Transverse colon (tissue), 4 donors: ENCODE data around the gene ZNF618. TPM values are rescaled to one million over a fixed set of nuclear protein-coding genes. Genes with fewer than 3 reads are reported as not detected.

ENCODE experiments used
- DNase-seq: peaks from one replicate; pipeline ENCODE4 v3.0.0-alpha.2; 2019
- H3K27ac ChIP-seq, 4 donors: fragments of 200-600 bp; sonication (generic); 2 replicates each; pipeline ENCODE4 v1.5.1; 2016 to 2018; ENCODE audit warnings: inconsistent platforms in 4 of 4
- H3K27me3 ChIP-seq: fragments of 200-600 bp; sonication (generic); 2 replicates; pipeline ENCODE4 v1.5.1; 2017; ENCODE audit warnings: inconsistent platforms
- H3K36me3 ChIP-seq, 4 donors: fragments of 200-600 bp; sonication (generic); 2 replicates each; pipeline ENCODE4 v1.5.1; 2017 to 2019; ENCODE audit warnings: inconsistent platforms in 4 of 4
- H3K4me1 ChIP-seq, 4 donors: fragments of 200-600 bp; sonication (generic); 2 replicates each; pipeline ENCODE4 v1.5.1; 2017 to 2020; ENCODE audit warnings: inconsistent platforms in 4 of 4
- H3K4me3 ChIP-seq, 4 donors: fragments of 200-600 bp; sonication (generic); 1 replicate in 1 of 4; 2 replicates in 3 of 4; pipeline versions ENCODE4 v1.5.1 to v1.6.1; 2017 to 2019; ENCODE audit warnings: inconsistent platforms in 4 of 4
- H3K9me3 ChIP-seq, 2 donors: fragments of 200-600 bp; sonication (generic); 2 replicates each; pipeline ENCODE4 v1.5.1; 2017 to 2019; ENCODE audit warnings: inconsistent platforms in 2 of 2
- EP300 ChIP-seq: sonication (generic); formaldehyde crosslinking; IDR thresholded peaks from one replicate; pipeline ENCODE4 v1.6.1; 2017; ENCODE audit warnings: antibody characterized with exemption, low read depth
- POLR2A ChIP-seq: fragments of 450-650 bp; IDR thresholded peaks from one replicate; pipeline ENCODE4 v1.6.1; 2016; ENCODE audit warnings: antibody characterized with exemption, mild to moderate bottlenecking, moderate library complexity
- POLR2AphosphoS5 ChIP-seq, 3 donors: sonication (generic); formaldehyde crosslinking; IDR thresholded peaks; one replicate each; pipeline ENCODE4 v1.6.1; 2016; ENCODE audit warnings: antibody characterized with exemption in 3 of 3
- WGBS, 2 donors: methylation state at CpG; one replicate each; pipeline ENCODE4 v1.1.5; 2018; ENCODE audit warnings: low coverage in 1 of 2; 5-methylcytosine and 5-hydroxymethylcytosine counted together
- in situ Hi-C, 4 donors: fragments of 200-750 bp; cut with MboI; loops; one replicate each; pipeline versions ENCODE4 v1.15.0 to v1.15.1; 2017; ENCODE audit warnings: low sequenced_read_pairs in 3 of 4, low pct_ligation_motif_present in 1 of 4, low pct_unique_long_range_greater_than_20kb in 1 of 4
- intact Hi-C: fragments of 100-400 bp; cut with DNase I; formaldehyde crosslinking; loops from one replicate; pipeline ENCODE4 v1.15.1; 2023; ENCODE audit warnings: low total_unique reads
- total RNA-seq, 4 donors: library from RNA; depleted of rRNA; stranded (reverse); fragments of >200 nt; gene quantifications; one replicate each; pipeline ENCODE4 v1.1.0, GENCODE V29; 2016
- TF ChIP-seq, protein P1 (sequence below), 5 experiments: fragments of 200-600 bp in 3 of 5; fragments of 450-650 bp in 2 of 5; sonication (generic) in 3 of 5; IDR thresholded peaks; 1 replicate in 2 of 5; 2 replicates in 3 of 5; pipeline ENCODE4 v1.5.1; 2016 to 2017; ENCODE audit warnings: antibody characterized with exemption in 5 of 5, inconsistent platforms in 3 of 5, mild to moderate bottlenecking in 2 of 5, moderate library complexity in 1 of 5

Gene ZNF618
- total RNA-seq, 4 donors from 2014 or later: 2.2 to 8.6 (median 4.0) TPM

DNA sequence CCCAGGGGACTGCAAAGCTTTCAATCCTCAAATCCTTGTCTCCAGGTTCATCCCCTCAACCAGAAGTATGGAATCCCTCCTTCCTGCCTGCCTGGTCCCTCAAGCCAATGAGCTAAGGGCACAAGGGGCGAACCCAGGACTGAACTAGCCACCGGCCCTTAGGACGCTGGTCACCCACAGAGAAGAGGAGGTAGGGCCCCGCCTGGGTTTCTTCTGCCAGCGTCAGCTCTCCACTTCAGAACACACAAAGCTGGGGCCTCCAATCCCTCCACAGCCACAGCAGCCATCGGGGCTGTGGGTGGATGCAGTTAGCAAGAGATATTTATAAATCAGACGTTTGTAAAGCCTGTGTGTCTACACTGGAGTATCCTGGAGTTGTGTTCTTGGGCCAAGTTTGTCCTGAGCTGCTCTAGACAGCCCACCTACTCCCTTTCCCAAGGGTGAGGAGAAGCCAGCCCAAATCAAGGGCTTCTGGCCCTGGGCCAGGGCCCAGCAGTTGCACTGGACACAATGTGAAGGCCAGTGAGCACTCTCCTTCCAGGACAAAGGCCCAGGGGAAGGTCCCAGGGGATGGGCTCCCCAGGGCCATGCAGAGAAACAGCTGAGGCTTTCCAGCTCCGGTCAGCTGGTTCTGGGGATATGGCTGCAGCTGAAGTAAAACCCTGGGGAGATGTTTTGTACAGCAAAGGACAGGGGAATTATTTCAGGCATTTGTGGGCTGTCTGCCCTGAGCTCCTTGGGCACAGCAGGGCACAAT, 183.1 kb downstream of the ZNF618 start:
- no peak for DNase-seq
- TF ChIP-seq EP300 (no peak), POLR2AphosphoS5 (IDR thresholded peaks at IDR 0.05) (no peak), POLR2A (no peak)
- TF ChIP-seq, protein P1, sequence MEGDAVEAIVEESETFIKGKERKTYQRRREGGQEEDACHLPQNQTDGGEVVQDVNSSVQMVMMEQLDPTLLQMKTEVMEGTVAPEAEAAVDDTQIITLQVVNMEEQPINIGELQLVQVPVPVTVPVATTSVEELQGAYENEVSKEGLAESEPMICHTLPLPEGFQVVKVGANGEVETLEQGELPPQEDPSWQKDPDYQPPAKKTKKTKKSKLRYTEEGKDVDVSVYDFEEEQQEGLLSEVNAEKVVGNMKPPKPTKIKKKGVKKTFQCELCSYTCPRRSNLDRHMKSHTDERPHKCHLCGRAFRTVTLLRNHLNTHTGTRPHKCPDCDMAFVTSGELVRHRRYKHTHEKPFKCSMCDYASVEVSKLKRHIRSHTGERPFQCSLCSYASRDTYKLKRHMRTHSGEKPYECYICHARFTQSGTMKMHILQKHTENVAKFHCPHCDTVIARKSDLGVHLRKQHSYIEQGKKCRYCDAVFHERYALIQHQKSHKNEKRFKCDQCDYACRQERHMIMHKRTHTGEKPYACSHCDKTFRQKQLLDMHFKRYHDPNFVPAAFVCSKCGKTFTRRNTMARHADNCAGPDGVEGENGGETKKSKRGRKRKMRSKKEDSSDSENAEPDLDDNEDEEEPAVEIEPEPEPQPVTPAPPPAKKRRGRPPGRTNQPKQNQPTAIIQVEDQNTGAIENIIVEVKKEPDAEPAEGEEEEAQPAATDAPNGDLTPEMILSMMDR (IDR thresholded peaks at IDR 0.05): no peak
- in situ Hi-C loops (no loop called here), intact Hi-C loops (loop anchor here (5.0 kb wide), 1 partner anchor 1187 kb away; no protein-coding TSS in a partner anchor)
- Histone ChIP-seq H3K9me3 (no peaks in the 10 kb centered on the region), H3K4me3 (no peak overlapping the region), H3K27ac (no peak overlapping the region), H3K4me1 (peaks cover 0 to 4% (median 0%) of the 10 kb centered on the region in 4 donors), H3K27me3 (no peaks in the 10 kb centered on the region), H3K36me3 (no peaks in the 10 kb centered on the region)
- WGBS, 2 donors: 77% methylated on average over 8 of the region's 8 CpGs; no CpG with 5 or more reads in 1 of the 2 donors

DNA sequence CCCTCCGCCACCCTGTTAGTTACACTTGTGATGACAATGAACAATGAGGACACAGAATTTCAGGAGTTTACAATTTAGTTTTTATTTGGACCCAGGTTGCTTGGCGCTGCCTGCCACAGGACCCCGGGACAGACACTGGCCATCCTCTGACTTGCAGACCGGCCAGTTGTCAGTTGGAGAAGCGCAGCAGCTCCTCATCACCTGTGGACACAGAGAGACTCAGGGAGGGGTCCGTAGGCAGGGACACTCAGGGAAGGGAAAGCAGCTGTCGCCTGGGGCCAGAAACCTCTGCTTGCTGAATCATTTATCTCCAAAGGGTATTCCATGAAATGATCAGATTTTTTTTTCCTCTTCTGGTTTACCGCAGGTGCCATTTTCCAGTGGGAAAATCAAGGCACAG, 184.0 kb downstream of the ZNF618 start:
- Histone ChIP-seq H3K4me1 (peaks cover 0 to 4% (median 0%) of the 10 kb centered on the region in 4 donors), H3K4me3 (no peak overlapping the region), H3K27me3 (no peaks in the 10 kb centered on the region), H3K9me3 (no peaks in the 10 kb centered on the region), H3K27ac (no peak overlapping the region), H3K36me3 (no peaks in the 10 kb centered on the region)
- intact Hi-C loops (no loop called here), in situ Hi-C loops (no loop called here)
- 80 to 83% methylated on average over 1 to 8 of the region's 8 CpGs for WGBS, 2 donors
- DNase-seq: no peak
- no peak for TF ChIP-seq POLR2AphosphoS5 (IDR thresholded peaks at IDR 0.05)

DNA sequence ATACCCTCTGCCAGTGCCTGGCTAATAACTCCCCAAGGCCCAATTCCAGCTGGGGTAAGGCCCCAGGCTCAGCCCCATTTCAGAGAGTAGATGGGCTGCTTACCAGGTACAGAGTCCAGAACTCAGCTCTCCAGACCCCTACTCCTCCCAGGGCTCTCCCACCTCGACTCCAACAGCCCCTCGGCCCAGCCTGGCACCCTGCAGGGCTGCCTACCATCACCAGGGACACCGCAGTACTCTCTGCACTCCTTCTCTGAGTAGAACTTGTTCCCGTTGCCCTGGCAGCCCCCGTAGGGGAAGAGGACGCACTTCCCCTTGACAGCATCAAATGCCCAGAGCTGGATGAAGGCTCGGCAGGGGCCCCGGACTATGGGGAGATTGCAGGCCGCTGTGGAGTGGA, 184.6 kb downstream of the ZNF618 start:
- no peaks in the 10 kb centered on the region for H3K36me3 ChIP-seq
- TF ChIP-seq, protein P1 (IDR thresholded peaks at IDR 0.05): no peak
- TF ChIP-seq POLR2AphosphoS5 (IDR thresholded peaks at IDR 0.05) (no peak), EP300 (no peak), POLR2A (no peak)
- peaks cover 0 to 4% (median 0%) of the 10 kb centered on the region in 4 donors for H3K4me1 ChIP-seq
- WGBS, 2 donors: 79% methylated on average over 9 of the region's 9 CpGs; no CpG with 5 or more reads in 1 of the 2 donors
- no peak overlapping the region for H3K4me3 ChIP-seq
- intact Hi-C loops (no loop called here), in situ Hi-C loops (no loop called here)
- H3K9me3 ChIP-seq: no peaks in the 10 kb centered on the region
- H3K27me3 ChIP-seq: peaks cover under 1% of the 10 kb centered on the region
- no peak overlapping the region for H3K27ac ChIP-seq
- DNase-seq: no peak

GRCh38 chr9:114061292-114061691, 185.2 kb downstream of the ZNF618 start:
- no peak for DNase-seq

More at GRCh38 chr9:114061292-114061691, 185.2 kb downstream of the ZNF618 start:
- no peak overlapping the region for H3K27ac ChIP-seq
- H3K36me3 ChIP-seq: no peaks in the 10 kb centered on the region
- H3K9me3 ChIP-seq: no peaks in the 10 kb centered on the region
- TF ChIP-seq, protein P1 (IDR thresholded peaks at IDR 0.05): no peak
- TF ChIP-seq EP300 (no peak), POLR2AphosphoS5 (IDR thresholded peaks at IDR 0.05) (no peak), POLR2A (no peak)
- H3K4me3 ChIP-seq: no peak overlapping the region
- intact Hi-C loops (no loop called here), in situ Hi-C loops (no loop called here)
- H3K27me3 ChIP-seq: peaks cover 4% of the 10 kb centered on the region
- 95% methylated on average over 12 of the region's 12 CpGs; no CpG with 5 or more reads in 1 of the 2 donors for WGBS, 2 donors
- H3K4me1 ChIP-seq: peaks cover 0 to 4% (median 0%) of the 10 kb centered on the region in 4 donors
